Suppressor macrophage (primary cell): ENCODE data around the gene DDX41.
"Not testable (repeated sequence)": the region's sequence is repeated elsewhere in the genome, so short reads cannot be mapped to it uniquely, and the experiment has no call there.

ENCODE experiments used
- DNase-seq, 4 experiments: peaks; one replicate each; pipeline ENCODE4 v3.0.0-alpha.2; 2020 to 2022

The DDX41 gene

DNA sequence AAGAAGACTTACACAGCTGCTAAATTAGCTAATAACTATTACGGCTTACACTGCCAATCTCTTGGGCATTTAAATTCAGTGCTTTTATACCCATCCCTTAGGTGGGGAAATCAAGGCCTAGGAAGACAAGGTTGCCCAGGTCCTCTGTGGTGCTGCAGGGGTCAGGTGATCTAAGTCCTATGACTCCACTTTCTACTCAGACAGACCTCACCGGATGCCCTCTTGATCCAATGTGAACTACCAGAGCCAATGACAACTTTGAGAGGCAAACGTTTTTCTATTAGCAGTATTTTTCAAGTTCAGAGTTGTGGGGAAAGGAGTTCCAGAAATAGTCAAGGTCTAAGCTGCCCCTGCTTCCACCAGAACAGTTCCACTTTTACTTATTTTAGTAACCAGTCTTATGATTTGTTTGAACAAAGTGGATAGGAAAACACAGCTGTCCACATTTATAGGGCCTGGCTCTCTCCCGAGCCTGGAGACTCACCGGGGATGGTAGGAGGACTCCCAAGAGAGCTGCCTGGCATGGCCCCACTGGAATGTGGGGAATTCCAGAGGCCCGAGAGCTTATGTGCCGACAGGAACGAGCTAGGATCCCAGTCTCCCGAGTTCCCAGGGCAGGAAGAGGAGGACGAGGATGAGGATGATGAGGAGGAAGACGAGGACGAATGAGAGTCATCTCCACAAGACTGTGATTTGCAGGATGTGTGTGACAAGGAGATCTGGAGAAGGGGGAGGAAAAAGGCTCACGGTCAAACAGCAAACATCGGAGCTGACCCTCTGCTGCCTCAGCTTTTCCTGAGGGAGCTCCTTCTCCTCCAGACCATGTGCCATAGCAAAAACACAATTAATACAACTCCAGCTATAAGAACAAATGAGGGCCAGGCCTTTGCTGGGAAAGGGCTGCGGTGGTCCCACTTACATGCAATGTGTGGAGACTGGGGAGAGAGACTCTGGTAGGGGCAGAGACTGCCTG lies 20.9 kb upstream of the DDX41 start:
- DNase-seq = no peak

DNA sequence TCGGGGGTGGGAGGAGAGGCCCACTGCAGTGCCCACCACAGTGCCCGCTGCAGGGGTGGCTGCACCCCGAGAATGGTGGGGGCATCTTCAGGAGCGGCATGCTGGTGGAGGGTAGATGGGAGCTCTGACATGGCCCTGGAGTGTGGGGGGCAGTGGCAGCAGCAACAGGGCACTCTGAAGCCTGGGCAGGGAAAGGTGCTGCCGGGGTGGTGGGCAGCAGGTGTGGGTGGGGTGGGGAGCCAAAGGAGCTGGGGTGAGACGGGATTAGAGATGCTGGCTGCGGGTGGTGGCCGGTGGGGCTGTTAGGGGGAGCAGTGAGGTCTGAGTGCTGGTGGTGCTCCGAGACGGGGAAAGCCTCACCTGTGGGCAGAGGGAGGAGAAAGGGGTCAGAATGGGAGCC lies 19.6 kb upstream of the DDX41 start:
- DNase-seq = no peak

DNA sequence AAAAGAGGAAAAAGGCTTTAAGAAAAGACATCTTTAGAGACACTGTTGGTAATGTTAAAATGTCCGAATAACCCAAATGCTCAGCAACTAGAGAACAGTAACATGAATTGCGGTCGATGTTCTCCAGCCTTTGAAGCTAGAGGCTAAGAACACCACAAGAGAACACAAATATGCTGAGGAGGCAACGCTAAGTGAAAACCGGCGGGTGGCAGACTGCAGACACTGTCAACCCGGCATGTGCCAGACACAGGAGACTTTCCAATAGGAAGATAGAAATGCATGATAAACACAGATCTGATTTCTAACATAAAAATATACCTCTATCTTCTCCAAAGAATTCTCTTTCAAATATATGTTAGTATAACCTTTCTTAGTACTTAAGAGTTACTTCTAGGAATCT lies 18.4 kb upstream of the DDX41 start:
- no peak for DNase-seq

DNA sequence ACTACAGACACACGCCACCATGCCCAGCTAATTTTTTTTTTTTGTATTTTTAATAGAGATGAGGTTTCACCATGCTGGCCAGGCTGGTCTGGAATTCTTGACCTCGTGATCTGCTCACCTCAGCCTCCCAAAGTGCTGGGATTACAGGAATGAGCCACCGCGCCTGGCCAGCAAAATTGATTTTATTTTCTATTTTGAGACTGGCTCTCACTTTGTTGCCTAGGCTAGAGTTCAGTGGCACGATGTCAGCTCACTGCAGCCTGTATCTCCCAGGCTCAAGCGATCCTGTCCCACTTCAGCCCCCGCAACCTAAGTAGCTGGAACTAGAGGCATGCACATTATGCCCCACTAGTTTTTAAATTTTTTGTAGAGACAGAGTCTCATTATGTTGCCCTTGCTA lies 17.7 kb upstream of the DDX41 start:
- not testable (repeated sequence) for DNase-seq

DNA sequence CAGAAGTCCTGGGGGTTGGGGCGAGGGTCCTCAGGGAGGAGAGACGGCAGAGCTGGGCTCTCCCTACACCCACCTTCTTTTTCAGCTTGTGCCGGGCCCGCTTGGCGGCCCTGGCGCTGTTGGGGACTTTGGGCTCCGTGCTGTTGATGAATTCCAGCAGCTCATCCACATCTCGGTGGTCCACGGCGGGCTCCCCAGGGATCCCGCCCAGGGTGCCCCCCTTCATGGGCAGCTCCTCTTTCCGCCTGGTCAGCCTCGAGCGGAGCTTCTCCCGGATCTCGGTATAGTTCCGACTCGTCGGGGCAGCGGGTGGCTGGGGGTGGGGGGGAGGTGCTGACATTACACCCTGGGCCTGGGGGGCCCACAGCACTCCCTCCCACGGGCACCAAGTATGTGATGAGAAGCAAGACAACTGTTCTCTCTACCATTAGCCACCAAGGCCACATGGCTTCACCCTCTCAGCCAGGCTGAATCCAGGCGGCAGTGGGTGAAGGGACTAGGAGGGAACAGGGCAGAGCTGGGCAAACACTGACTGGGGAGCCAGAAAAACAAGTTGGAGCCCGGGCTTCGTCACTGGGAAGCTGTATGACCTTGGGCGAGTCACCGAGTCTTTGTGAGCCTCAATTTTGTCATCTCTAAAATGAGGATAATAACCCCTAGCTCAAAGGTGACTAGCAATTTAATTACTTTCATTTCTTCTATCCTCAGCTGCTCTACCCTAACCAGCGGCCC lies 14.6 kb upstream of the DDX41 start:
- DNase-seq = no peak

DNA sequence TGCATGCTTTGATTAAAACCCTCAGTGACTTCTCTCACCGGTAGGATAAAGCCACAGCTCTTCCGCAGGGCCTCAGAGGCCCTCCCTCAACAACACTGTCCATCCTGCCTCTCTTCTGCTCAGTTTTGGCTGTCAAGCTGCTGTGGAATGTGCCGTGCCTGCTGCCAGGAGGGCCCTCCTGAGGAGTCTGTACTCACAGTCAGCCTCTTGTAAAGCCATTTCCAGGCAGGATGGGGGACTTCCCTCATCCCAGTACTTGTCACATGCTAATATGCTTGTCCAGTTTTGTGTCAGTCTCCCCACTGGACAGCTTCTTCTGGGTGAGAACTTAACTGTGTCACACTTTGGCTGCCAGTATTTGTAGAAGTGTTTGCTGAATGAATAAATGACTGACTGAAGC lies 13.9 kb upstream of the DDX41 start:
- no peak for DNase-seq

DNA sequence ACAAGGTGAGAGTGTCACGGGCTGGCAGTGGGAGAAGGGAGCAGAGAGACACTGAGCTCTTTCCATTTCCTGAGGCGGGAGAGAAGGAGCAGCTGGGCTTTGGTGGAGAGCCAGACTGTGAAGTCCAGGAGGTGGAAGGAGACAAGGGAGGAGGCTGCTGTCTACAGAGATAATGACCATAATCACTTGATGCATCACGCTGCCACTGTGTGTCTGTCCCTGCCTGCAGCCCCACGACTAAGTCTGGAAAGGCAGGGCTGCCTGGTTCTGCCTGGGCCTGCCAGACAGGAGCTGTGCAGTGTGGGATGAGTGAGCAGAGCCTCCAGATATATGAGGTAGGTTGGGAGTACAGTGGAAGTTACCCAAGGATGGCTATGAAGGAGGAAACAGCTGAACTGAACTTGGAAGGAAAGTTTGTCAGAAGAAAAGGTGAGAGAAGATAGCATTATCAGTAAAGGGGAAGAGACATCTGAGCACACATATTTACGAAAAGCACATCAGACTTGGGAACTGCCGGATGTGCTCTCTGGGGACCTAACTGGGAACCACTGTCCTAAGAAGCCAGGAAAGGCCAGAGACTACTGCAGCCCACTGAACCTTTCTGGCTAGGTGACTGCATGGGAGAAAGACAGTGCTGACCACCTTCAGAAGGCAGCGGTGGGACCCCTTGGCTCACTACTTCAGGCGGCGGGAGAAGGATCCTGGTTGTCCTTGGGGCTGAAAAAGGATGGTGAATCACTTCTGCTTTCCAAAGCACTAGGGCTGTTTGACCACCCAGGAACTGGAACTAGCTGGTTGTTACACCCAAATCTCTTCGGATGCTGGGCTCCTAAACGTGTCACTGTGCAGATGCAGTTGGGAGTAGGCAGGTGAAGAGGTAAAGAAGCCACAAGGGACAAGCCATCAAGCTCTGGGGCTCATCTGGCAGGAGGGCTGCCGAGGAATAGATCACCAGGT lies 12.8 kb upstream of the DDX41 start:
- no peak for DNase-seq

DNA sequence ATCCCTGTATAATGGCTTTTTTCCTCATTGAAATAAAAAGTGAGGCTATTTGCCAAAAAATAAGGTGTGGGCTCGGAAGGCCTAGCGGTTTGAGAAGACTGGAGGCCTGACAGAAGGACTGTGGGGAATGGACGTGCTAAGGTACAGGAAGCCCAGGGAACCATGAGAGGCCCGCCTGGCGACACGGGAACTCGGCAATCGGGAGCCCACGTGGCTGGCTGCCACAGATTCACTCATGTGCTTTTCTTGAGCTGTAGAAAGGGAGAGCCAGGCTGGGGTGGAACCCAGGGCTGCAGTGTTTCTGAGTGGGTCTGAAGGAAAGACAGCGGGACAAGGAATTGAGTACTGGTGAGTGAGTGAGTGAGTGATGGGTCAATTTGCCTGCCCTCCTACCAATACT lies 11.9 kb upstream of the DDX41 start:
- no peak for DNase-seq

DNA sequence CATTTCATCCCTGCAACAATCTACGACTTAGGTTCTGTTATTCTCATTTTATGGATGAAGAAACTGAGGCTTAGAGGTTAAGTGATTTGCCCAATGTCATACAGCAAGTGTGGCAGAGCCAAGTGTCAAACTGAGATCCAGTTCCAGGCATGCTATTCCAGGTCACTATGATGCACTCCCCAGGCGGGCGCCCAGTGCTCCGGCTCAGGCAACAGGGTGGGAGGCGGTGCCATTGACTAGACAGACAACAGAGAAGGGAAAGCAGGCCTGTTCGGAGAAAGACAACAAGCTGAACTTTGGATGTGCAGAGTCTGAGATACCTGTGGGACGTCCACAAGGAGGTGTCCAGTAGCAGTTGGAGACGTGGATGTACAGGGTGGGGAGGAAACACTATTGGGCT lies 10.8 kb upstream of the DDX41 start:
- DNase-seq = no peak

DNA sequence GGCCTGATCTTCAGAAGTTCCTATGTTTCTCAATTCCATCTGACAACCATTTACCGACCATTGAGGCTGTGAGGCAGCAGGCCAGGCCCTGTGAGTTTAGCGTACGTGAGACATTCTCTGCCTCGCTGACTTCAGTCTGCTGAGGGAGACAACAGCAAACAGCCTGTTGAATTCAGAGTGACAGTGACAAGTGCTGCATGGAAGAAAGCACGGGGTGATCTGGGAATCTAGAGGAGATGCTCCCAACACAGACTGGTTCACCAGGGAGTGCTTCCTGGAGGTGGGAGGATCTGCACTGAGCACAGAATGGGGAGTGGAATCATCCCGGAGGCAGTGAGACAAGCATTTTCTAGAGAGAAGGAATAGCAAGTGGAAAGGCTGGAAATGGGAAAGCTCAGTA lies 10.0 kb upstream of the DDX41 start:
- no peak for DNase-seq

DNA sequence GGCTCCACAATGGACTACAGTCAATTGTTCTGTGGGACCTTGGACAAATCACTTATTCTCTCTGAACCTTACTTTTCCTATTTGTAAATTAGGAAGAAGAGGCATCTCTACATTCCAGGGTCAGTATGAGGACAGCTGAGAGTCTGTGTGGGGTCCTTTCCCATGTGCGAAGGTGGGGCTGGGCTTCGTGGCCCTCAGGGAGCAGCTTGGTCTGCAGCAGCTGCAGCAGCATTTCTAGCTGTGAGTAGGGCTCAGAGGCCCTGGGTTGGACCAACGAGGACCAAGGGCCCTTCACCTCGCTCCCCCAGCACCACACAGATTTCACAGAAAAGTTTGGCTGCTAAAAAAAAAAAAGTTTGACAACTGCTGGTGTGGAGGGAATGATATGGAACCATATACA lies 9.4 kb upstream of the DDX41 start:
- no peak for DNase-seq

DNA sequence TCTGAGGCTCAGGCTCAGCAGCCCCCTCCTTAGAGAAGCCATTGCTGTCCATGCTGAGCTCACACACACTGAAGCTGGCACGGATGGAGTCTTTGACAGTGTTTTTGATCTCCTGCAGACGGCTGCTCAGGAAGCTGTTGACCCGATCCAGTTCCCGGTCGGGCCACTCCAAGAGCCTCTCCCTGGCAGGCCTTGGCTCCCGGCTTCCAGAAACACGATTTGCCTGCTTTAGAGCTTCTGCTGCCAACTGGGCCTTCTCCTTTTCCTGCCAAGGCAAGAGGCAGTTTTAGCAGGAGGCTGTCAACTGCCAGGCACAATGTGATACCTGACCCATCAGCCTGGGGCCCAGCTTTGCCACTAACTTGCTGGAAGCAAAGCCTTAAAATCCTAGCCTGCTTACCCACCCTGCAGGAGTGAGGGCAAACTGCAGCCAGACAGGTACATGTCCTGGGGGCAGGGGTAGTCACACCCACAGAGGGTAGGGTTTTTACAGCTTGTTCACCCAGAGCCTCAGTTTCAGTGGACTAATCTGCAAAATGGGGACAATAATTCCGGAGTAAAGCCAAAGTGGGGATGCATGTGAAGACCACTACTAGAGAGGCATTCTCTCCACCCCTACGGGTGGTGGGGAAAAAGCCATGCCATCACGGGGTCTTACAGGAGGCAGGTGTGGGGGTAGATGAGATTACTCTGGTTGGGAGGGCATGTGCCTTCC lies 8.3 kb upstream of the DDX41 start:
- DNase-seq = no peak

DNA sequence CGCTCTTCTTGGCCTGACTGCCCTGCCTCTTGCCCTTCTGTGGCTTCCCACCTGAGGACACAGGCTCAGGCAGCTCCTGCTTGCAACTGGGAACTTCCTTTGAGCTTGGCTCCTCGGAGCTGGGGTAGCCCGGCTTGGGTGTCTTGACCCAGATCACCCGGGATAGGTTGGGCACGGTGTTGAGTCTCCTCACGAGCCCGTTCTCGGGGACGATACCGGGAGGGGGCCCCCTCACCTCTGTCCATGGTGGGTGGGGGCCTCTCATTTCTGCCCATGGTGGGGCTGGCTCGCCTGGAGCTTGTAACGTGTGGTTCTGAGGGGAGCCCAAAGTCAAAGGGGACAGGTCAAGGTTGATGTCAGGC lies 7.8 kb upstream of the DDX41 start:
- no peak for DNase-seq

DNA sequence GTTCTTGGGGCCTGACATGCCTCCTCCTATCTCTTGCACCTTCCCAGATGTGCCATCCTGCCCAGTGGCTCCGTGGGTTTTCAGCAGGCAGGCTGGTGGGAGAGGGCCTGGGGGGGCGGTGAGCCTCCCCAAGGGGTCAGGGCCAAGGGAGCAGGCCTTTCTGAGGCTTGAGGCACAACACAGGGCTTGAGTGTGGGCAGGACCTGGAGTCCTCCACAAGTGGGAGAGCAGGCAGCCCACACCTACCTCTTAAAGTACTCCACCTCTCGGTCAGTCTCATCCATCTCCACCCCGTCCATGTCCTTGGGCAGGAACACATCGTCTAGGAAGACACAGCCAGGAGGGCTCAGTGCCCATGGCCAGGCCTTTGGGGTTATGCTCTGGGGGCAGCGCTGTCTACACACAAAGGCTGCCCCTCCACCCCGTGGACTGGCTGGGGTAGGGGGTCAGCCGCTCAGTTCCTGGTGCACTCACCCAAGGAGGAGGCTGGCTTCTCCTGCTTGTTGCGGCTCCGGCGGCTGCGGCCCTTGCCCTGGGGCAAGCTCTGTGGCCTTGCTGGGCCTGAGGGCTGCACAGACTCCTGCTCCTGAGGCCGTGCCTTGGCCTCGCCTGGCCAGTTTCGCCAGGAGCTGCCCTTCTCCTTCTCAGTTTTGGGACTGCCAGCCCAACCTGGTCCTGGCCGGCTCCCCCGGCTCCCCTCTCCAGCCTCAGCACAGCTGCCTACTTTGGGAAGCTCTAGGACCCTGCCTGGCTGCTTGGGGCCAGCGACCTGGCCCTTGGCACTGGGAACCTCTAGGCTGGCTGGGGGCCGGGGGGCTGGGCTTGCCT lies 7.2 kb upstream of the DDX41 start:
- no peak for DNase-seq

DNA sequence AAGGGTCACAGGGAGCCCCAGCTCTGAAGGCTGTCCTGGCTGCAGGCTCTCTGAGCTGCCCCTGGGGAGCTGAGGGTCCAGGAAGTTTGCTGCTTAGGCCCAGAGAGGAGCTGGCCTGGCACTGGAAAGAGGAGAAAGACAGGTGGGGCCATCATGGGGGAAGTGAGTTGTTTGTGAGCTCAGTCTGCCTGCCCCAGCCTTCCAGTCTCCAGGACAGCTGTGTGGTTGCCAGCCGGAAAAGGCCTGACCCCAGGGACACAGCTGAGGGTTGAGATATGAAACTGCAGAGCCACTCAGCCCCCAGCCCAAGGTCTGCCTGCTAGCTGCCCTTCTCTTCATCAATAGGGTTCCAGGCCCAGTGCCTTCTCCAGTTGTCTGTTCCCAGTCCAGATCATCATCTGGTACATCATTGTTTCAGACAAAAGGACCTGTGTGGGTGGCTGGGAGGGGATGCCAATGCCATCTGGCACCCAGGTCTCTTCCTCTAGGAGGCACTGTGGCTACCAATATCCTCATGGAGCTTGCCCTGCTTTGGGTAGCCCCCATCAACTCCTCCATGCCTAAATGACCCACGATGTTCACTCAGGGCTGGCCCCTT lies 4.3 kb upstream of the DDX41 start:
- DNase-seq = no peak

DNA sequence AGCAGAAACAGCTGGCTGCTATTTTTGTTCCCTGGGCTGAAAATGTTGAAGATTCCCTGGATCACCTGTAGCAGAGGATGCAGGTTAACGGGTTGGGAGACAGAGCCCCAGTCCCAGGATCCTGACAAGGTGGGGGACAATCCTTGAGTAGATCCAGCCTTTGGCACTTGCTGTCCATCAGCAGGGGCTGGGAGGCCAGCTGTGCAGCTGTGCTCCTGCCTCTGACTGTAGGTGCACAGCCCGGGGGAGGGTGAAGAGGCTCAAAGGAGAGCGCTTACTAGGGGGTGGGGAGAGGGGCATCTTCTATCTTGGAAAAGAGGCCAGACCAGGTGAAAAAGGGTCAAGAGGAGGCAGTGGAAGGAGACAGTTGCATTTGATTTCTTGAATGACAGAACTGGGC lies 3.5 kb upstream of the DDX41 start:
- DNase-seq = no peak

DNA sequence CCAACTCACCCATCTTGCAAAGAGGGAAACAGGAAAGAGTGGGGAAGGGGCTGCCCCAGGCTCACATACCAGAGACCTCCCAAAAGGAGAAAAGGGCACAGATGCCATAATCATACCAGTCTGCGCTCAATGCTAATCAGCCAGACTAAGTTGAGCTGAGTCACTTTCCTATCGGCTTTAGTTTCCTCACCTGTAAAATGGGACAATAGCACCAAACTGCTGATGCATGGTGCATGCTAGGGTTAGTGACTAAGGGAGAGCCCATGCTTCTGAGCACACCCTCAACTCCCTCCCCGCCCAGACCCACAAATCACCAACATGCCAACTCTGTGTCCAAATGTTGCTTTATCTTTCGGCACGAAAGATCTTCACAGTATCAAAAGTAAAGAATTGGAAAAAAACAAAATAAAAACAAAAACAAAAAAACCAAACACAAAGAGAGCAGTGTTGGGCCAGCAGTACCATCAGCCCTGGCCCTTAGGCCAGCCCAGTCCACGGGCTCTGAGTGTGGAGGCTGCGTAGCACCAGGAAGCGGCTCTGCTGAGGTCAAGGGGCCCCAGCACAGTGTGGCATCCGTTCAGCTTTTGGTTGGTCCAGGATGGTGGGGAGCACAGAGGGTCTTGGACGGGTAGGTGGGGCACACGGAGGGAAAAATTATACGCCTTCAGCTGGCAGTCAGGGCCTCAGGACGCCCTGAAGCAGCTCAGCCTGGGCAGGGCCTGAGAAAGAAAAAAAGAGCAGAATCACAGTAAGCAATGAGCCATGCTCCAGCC lies 2.9 kb upstream of the DDX41 start:
- no peak for DNase-seq

DNA sequence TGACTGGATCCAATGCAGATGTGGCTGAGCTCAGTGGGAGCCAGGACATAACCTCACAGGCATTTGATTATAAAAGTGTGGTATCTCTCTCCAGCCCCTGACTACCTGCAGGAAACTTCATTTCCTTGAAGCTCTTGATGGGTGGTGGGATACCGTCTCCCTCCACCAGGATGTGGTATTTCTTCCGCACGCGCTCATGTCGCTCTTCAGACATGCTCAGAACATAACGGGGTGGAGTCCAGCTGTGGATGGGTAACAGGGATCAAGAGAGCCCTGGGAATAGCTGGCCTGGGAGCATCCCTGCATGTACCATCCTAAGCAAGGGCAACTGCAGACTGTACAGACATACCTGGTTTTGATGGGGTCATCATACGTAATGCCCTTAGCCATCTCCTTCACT lies 1.2 kb downstream of the DDX41 start:
- no peak for DNase-seq

DNA sequence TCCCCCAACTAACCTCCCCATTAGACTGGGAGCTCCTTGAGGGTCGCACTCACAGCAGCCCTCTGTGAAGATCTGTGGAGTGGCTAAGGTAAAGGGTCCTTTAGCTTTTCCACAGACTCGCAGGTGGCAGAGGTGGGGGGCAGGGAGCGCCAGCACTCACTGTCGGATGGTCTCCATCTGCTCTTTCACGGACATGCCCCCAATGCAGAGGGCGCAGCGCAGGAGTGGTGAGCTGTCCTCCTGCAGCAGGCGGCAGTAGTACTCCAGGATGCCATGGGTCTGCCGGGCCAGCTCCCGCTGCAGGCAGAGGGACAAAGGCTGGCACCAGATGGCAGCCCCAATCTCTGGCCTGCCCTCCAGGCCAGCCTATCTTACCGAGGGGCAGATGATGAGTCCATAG lies 2.2 kb downstream of the DDX41 start:
- DNase-seq = no peak

DNA sequence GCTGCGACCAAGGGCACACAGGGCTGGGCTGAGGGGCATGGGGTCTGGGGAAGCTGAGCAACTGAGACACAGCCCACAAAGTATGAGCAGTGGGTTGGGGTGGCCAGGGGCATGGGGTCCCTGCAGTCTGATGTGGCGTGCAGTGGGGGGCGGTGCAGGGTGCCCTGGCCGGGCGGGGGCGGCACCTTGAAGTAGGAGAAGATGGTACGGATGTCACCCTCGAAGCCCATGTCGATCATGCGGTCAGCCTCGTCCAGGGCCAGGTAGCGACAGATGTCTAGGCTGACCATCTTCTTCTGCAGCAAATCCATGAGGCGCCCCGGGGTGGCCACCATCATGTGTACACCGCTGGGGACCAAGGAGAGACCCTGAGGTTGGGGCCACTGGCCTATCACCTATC lies 3.3 kb downstream of the DDX41 start:
- no peak for DNase-seq
